HEK293T (cell line): ENCODE measurements around the gene CTDSP1.

Source experiments
- BHLHE40 ChIP-seq: fragments of 450-650 bp; IDR thresholded peaks from 2 replicates; pipeline ENCODE4 v1.6.1; 2016; ENCODE audit warnings: mild to moderate bottlenecking, moderate library complexity, borderline replicate concordance
- CTBP1 ChIP-seq: fragments of 450-650 bp; IDR thresholded peaks from 2 replicates; pipeline ENCODE4 v1.6.1; 2016; ENCODE audit warnings: borderline replicate concordance
- FOXA1 ChIP-seq: fragments of 450-650 bp; IDR thresholded peaks from 2 replicates; pipeline ENCODE4 v1.6.1; 2016; ENCODE audit warnings: mild to moderate bottlenecking
- HDGF ChIP-seq: fragments of 450-650 bp; IDR thresholded peaks from 2 replicates; pipeline ENCODE4 v1.6.1; 2017; ENCODE audit warnings: antibody characterized with exemption, borderline replicate concordance

DNA sequence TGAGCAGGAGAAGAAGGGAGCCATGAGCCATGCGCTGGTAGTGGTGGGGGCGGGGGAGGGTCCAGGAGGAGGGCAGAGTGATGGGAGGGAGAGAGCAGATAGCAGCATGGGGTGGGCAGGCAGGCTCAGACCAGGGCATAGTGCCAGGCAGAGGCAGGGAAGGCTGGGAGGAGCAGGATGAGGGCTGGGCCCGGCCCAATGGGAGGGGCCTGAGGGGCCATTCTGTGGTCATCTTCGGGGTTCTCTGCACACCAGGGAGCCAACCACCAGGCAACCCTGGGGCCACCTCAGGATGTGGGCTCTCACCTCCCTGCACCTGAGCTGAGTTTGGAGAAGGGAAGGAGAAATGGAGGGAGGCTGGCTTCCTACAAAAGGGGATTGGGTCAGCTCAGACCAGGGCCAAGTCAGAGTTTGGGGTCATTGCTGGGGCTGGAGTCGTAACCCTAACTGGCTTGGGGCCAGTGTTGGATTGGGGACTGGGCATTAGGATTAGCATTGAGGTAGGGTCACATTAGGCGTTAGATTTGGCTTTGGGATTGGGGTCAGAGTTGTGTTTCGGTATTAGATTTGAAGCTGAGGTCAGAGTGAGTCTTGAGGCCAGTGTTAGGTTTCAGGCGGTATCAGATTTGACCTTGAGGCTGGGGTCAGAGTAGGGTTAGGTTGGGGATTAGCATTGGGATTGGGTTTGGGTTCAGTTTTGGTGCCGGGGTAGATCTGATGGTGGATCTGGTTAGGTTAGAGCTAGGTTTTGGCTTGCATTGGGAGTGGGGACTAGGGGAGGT is 30.4 kb downstream of the CTDSP1 start:
- TF ChIP-seq FOXA1 (no peak), CTBP1 (no peak), BHLHE40 (no peak), HDGF (no peak)
